Measurements from ENCODE around the gene DYNLT2. TPM values are rescaled to one million over a fixed set of nuclear protein-coding genes. Genes with fewer than 3 reads are reported as not detected.

The DYNLT2 gene
- total and polyA plus RNA-seq, 2 donors from 2014 or later, result 1.9 to 2.6 TPM

GRCh38 chr6:169752074-169752623, 777 bp upstream of the DYNLT2 start:
- peak overlapping the region; percentile 95 for H3K27ac ChIP-seq (ENCODE audit: low read depth in 2 of 2, low read length in 2 of 2)
- intact Hi-C loops (cut with DNase I), result no loop called here
- FAIRE-seq, result no peak
- H3K27me3 ChIP-seq (ENCODE audit: control insufficient read depth, insufficient read depth, low read length), result no peaks in the 10 kb centered on the region
- DNase-seq, result peak in 1 of 5 donors; percentile 25
- peaks cover 0 to 4% (median 2%) of the 10 kb centered on the region in 3 donors for H3K36me3 ChIP-seq (ENCODE audit: control insufficient read depth in 2 of 3, insufficient read depth in 3 of 3, low read length in 3 of 3)
- peak overlapping the region; percentile 81 to 89 (median 83) for H3K4me3 ChIP-seq (ENCODE audit: low read length in 3 of 3)
- TF ChIP-seq CTCF (IDR thresholded peaks at IDR 0.05; ENCODE audit: borderline replicate concordance, extremely low read depth, insufficient read depth), result no peak
- H3K9me3 ChIP-seq (ENCODE audit: control insufficient read depth in 2 of 3, insufficient read depth in 1 of 3, low read length in 3 of 3), result no peaks in the 10 kb centered on the region
- peak overlapping the region; percentile 74 to 97 (median 85) for H3K9ac ChIP-seq (ENCODE audit: low read length in 3 of 3)
- peaks cover 5 to 11% (median 6%) of the 10 kb centered on the region in 3 donors for H3K4me1 ChIP-seq (ENCODE audit: control insufficient read depth in 2 of 3, insufficient read depth in 2 of 3, low read depth in 1 of 3, low read length in 3 of 3)

GRCh38 chr6:169746556-169746955, 4.8 kb downstream of the DYNLT2 start:
- no peak overlapping the region for H3K4me3 ChIP-seq (ENCODE audit: low read length in 3 of 3)
- no peak for DNase-seq
- H3K4me1 ChIP-seq (ENCODE audit: control insufficient read depth in 2 of 3, insufficient read depth in 2 of 3, low read depth in 1 of 3, low read length in 3 of 3), result peaks cover 0 to 3% (median 0%) of the 10 kb centered on the region in 3 donors
- FAIRE-seq, result no peak
- peaks cover 0 to 3% (median 0%) of the 10 kb centered on the region in 3 donors for H3K9me3 ChIP-seq (ENCODE audit: control insufficient read depth in 2 of 3, insufficient read depth in 1 of 3, low read length in 3 of 3)
- no peak for TF ChIP-seq CTCF (IDR thresholded peaks at IDR 0.05; ENCODE audit: borderline replicate concordance, extremely low read depth, insufficient read depth)
- no peaks in the 10 kb centered on the region for H3K27me3 ChIP-seq (ENCODE audit: control insufficient read depth, insufficient read depth, low read length)
- intact Hi-C loops (cut with DNase I), result no loop called here
- no peak overlapping the region for H3K9ac ChIP-seq (ENCODE audit: low read length in 3 of 3)
- no peak overlapping the region for H3K27ac ChIP-seq (ENCODE audit: low read depth in 2 of 2, low read length in 2 of 2)
- H3K36me3 ChIP-seq (ENCODE audit: control insufficient read depth in 2 of 3, insufficient read depth in 3 of 3, low read length in 3 of 3), result no peaks in the 10 kb centered on the region

- no peak for FAIRE-seq
- intact Hi-C loops (cut with DNase I), result no loop called here
These were observed 6.0 kb downstream of the DYNLT2 start for GRCh38 chr6:169745405-169745804.

More at GRCh38 chr6:169745405-169745804, 6.0 kb downstream of the DYNLT2 start:
- Histone ChIP-seq H3K9ac (ENCODE audit: low read length in 3 of 3) (no peak overlapping the region), H3K4me3 (ENCODE audit: low read length in 3 of 3) (no peak overlapping the region), H3K27ac (ENCODE audit: low read depth in 2 of 2, low read length in 2 of 2) (no peak overlapping the region), H3K27me3 (ENCODE audit: control insufficient read depth, insufficient read depth, low read length) (no peaks in the 10 kb centered on the region), H3K36me3 (ENCODE audit: control insufficient read depth in 2 of 3, insufficient read depth in 3 of 3, low read length in 3 of 3) (no peaks in the 10 kb centered on the region), H3K4me1 (ENCODE audit: control insufficient read depth in 2 of 3, insufficient read depth in 2 of 3, low read depth in 1 of 3, low read length in 3 of 3) (peaks cover 0 to 3% (median 0%) of the 10 kb centered on the region in 3 donors), H3K9me3 (ENCODE audit: control insufficient read depth in 2 of 3, insufficient read depth in 1 of 3, low read length in 3 of 3) (peaks cover 0 to 3% (median 0%) of the 10 kb centered on the region in 3 donors)
- DNase-seq, result no peak
- no peak for TF ChIP-seq CTCF (IDR thresholded peaks at IDR 0.05; ENCODE audit: borderline replicate concordance, extremely low read depth, insufficient read depth)
